Measurements from ENCODE around the gene SRD5A1. TPM values are rescaled to one million over a fixed set of nuclear protein-coding genes. Genes with fewer than 3 reads are reported as not detected.
A peak's percentile ranks its signal among the peaks of the same experiment; 100 is the strongest.

The SRD5A1 gene
- total RNA-seq, 1 donor from 2014 or later = 47.2 TPM

- peak overlapping the region; percentile 86 for H3K27ac Mint-ChIP-seq (ENCODE audit: unreplicated experiment)
- peaks cover 17% of the 10 kb centered on the region for H3K4me1 Mint-ChIP-seq (ENCODE audit: low read depth, unreplicated experiment)
- H3K36me3 Mint-ChIP-seq (ENCODE audit: unreplicated experiment) = peaks cover 5% of the 10 kb centered on the region
- no peaks in the 10 kb centered on the region for H3K9me3 Mint-ChIP-seq (ENCODE audit: unreplicated experiment)
- H3K4me3 Mint-ChIP-seq (ENCODE audit: unreplicated experiment) = no peak overlapping the region
- no peak for TF ChIP-seq CTCF (IDR thresholded peaks at IDR 0.05; ENCODE audit: partially characterized antibody, unreplicated experiment)
- no peaks in the 10 kb centered on the region for H3K27me3 Mint-ChIP-seq (ENCODE audit: unreplicated experiment)
- no peak for DNase-seq
Measured at GRCh38 chr5:6606884-6607558, 26.2 kb upstream of the SRD5A1 start.

GRCh38 chr5:6607559-6607936 lies 25.7 kb upstream of the SRD5A1 start:
- TF ChIP-seq CTCF (IDR thresholded peaks at IDR 0.05; ENCODE audit: partially characterized antibody, unreplicated experiment) = no peak
- Mint-ChIP-seq H3K4me1 (ENCODE audit: low read depth, unreplicated experiment) (peaks cover 12% of the 10 kb centered on the region), H3K4me3 (ENCODE audit: unreplicated experiment) (no peak overlapping the region), H3K36me3 (ENCODE audit: unreplicated experiment) (peaks cover 5% of the 10 kb centered on the region), H3K9me3 (ENCODE audit: unreplicated experiment) (no peaks in the 10 kb centered on the region), H3K27ac (ENCODE audit: unreplicated experiment) (peak overlapping the region; percentile 86), H3K27me3 (ENCODE audit: unreplicated experiment) (no peaks in the 10 kb centered on the region)
- DNase-seq = no peak

- no peaks in the 10 kb centered on the region for H3K9me3 Mint-ChIP-seq (ENCODE audit: unreplicated experiment)
- peaks cover 5% of the 10 kb centered on the region for H3K36me3 Mint-ChIP-seq (ENCODE audit: unreplicated experiment)
- H3K27ac Mint-ChIP-seq (ENCODE audit: unreplicated experiment) = no peak overlapping the region
- H3K27me3 Mint-ChIP-seq (ENCODE audit: unreplicated experiment) = no peaks in the 10 kb centered on the region
- DNase-seq = no peak
- no peak overlapping the region for H3K4me3 Mint-ChIP-seq (ENCODE audit: unreplicated experiment)
- peaks cover 7% of the 10 kb centered on the region for H3K4me1 Mint-ChIP-seq (ENCODE audit: low read depth, unreplicated experiment)
- no peak for TF ChIP-seq CTCF (IDR thresholded peaks at IDR 0.05; ENCODE audit: partially characterized antibody, unreplicated experiment)
Measured at GRCh38 chr5:6608016-6608415, 25.2 kb upstream of the SRD5A1 start.

GRCh38 chr5:6611334-6612256 lies 21.6 kb upstream of the SRD5A1 start:
- DNase-seq = no peak
- Mint-ChIP-seq H3K27ac (ENCODE audit: unreplicated experiment) (no peak overlapping the region), H3K27me3 (ENCODE audit: unreplicated experiment) (no peaks in the 10 kb centered on the region), H3K4me1 (ENCODE audit: low read depth, unreplicated experiment) (peaks cover 2% of the 10 kb centered on the region), H3K36me3 (ENCODE audit: unreplicated experiment) (peaks cover 7% of the 10 kb centered on the region), H3K4me3 (ENCODE audit: unreplicated experiment) (no peak overlapping the region), H3K9me3 (ENCODE audit: unreplicated experiment) (no peaks in the 10 kb centered on the region)
- no peak for TF ChIP-seq CTCF (IDR thresholded peaks at IDR 0.05; ENCODE audit: partially characterized antibody, unreplicated experiment)
